HepG2 (cell line): ENCODE data around the gene MAMDC2. TPM values are rescaled to one million over a fixed set of nuclear protein-coding genes. Genes with fewer than 3 reads are reported as not detected.

Source experiments
- ATAC-seq: fragments of 200-7000 bp; cut with Tn5 transposase; 3 replicates; pipeline ENCODE4 v1.9.1; 2020; ENCODE audit warnings: mild to moderate bottlenecking, moderate library complexity
- BruUV-seq: library from RNA; stranded (reverse); fragments of 400-500 nt; replicated peaks from 2 replicates; lab custom pipeline; 2021; lab: Mats Ljungman, UMichigan
- CTCF ChIA-PET: fragments of 300-600 bp; formaldehyde crosslinking; extraction: SDS; loops from one replicate; lab custom pipeline; 2021; ENCODE audit warnings: low total read pairs, inconsistent platforms, low intra/inter-chr PET ratio; lab: Yijun Ruan, JAX
- POLR2A ChIA-PET: fragments of 350-600 bp; sonication (Branson Sonifier 250); formaldehyde crosslinking; loops from one replicate; lab custom pipeline; 2020; ENCODE audit warnings: antibody characterized with exemption, inconsistent platforms; lab: Yijun Ruan, JAX
- DNase-seq: peaks from one replicate; pipeline ENCODE4 v3.0.0-alpha.2; 2015; ENCODE audit warnings: low spot score
- FAIRE-seq: peaks from 3 replicates; lab custom pipeline; 2011; peaks lifted over from hg19 to GRCh38; lab: Jason Lieb, UNC
- H2AFZ ChIP-seq: one replicate; pipeline ENCODE4 v1.6.1; 2011; ENCODE audit warnings: low read length, inconsistent platforms
- H3K27ac ChIP-seq: fragments of 300-600 bp; 3 replicates; pipeline ENCODE4 v1.8.0; 2011; ENCODE audit warnings: mixed run types, mild to moderate bottlenecking, mixed read lengths, low read length, inconsistent platforms; ENCODE audit not compliant: insufficient read depth; ENCODE audit errors: extremely low read length
- H3K27me3 ChIP-seq, 2 experiments: fragments of 200-600 bp in 1 of 2; 2 replicates in 1 of 2; 3 replicates in 1 of 2; pipeline versions ENCODE4 v1.6.0 to v1.8.0; 2011; ENCODE audit warnings: low read length in 2 of 2, mild to moderate bottlenecking in 2 of 2, moderate library complexity in 2 of 2, inconsistent platforms in 1 of 2; ENCODE audit not compliant: insufficient read depth in 2 of 2, control insufficient read depth in 1 of 2
- H3K36me3 ChIP-seq, 2 experiments: fragments of 200-600 bp in 1 of 2; replicated peaks in 1 of 2; 2 replicates in 1 of 2; 3 replicates in 1 of 2; pipeline versions ENCODE4 v1.5.1 to v1.8.0; 2011; ENCODE audit warnings: low read length in 2 of 2, inconsistent platforms in 1 of 2; ENCODE audit not compliant: insufficient read depth in 2 of 2, control insufficient read depth in 1 of 2
- H3K4me1 ChIP-seq: 2 replicates; pipeline ENCODE4 v1.5.1; 2012; ENCODE audit warnings: low read length, inconsistent platforms; ENCODE audit not compliant: insufficient read depth
- H3K4me2 ChIP-seq: 2 replicates; pipeline ENCODE4 v1.6.0; 2011; ENCODE audit warnings: low read depth, low read length, inconsistent platforms
- H3K4me3 ChIP-seq, 3 experiments: fragments of 200-600 bp in 1 of 3; sonication (generic), shearing (Covaris generic) in 1 of 3; replicated peaks in 1 of 3; 2 replicates each; pipeline ENCODE4 v1.5.1; 2011 to 2016; ENCODE audit warnings: low read length in 3 of 3, inconsistent platforms in 2 of 3, low read depth in 2 of 3, mild to moderate bottlenecking in 2 of 3, control low read depth in 1 of 3, mixed read lengths in 1 of 3; ENCODE audit not compliant: insufficient read depth in 1 of 3
- H3K79me2 ChIP-seq: one replicate; pipeline ENCODE4 v1.6.1; 2011; ENCODE audit warnings: low read length, inconsistent platforms; ENCODE audit not compliant: insufficient read depth
- H3K9ac ChIP-seq: 2 replicates; pipeline ENCODE4 v1.6.0; 2011; ENCODE audit warnings: mild to moderate bottlenecking, low read depth, low read length, inconsistent platforms; ENCODE audit not compliant: insufficient read depth
- H3K9me3 ChIP-seq: 2 replicates; pipeline ENCODE4 v1.5.1; 2012; ENCODE audit warnings: mild to moderate bottlenecking, low read length
- H4K20me1 ChIP-seq: 2 replicates; pipeline ENCODE4 v1.6.0; 2011; ENCODE audit warnings: inconsistent platforms, mild to moderate bottlenecking, low read length, moderate library complexity; ENCODE audit not compliant: insufficient read depth
- HIC2 ChIP-seq: sonication (generic); formaldehyde crosslinking; IDR thresholded peaks from 2 replicates; pipeline ENCODE4 v1.9.0; 2022; ENCODE audit warnings: low read depth, missing genetic modification reagents
- HNF4A ChIP-seq: sonication (generic); formaldehyde crosslinking; IDR thresholded peaks from 2 replicates; pipeline ENCODE4 v1.4.0; 2020; ENCODE audit warnings: missing genetic modification reagents
- KAT7 ChIP-seq: IDR thresholded peaks from 2 replicates; pipeline ENCODE4 v1.6.1; 2018; ENCODE audit warnings: borderline replicate concordance, missing compliant biosample characterization
- MLLT10 ChIP-seq: sonication (generic); formaldehyde crosslinking; IDR thresholded peaks from 2 replicates; pipeline ENCODE4 v1.4.0; 2020; ENCODE audit warnings: missing genetic modification reagents
- PAX8 ChIP-seq: sonication (generic); formaldehyde crosslinking; IDR thresholded peaks from 2 replicates; pipeline ENCODE4 v1.8.0; 2022; ENCODE audit warnings: mild to moderate bottlenecking, missing genetic modification reagents, borderline replicate concordance
- SNAI1 ChIP-seq: sonication (generic); formaldehyde crosslinking; IDR thresholded peaks from 2 replicates; pipeline ENCODE4 v1.5.0; 2020; ENCODE audit warnings: mild to moderate bottlenecking, missing genetic modification reagents, borderline replicate concordance
- SP2 ChIP-seq: sonication (generic); formaldehyde crosslinking; IDR thresholded peaks from 2 replicates; pipeline ENCODE4 v1.5.1; 2020; ENCODE audit warnings: mild to moderate bottlenecking, missing genetic modification reagents
- TIGD3 ChIP-seq: sonication (generic); formaldehyde crosslinking; IDR thresholded peaks from 2 replicates; pipeline ENCODE4 v1.5.1; 2020; ENCODE audit warnings: mild to moderate bottlenecking, missing genetic modification reagents, borderline replicate concordance
- ZNF225 ChIP-seq: sonication (generic); formaldehyde crosslinking; IDR thresholded peaks from 2 replicates; pipeline ENCODE4 v1.4.0; 2020; ENCODE audit warnings: mild to moderate bottlenecking, missing genetic modification reagents
- ZNF616 ChIP-seq: sonication (generic); formaldehyde crosslinking; IDR thresholded peaks from 2 replicates; pipeline ENCODE4 v1.5.0; 2020; ENCODE audit warnings: low read depth, mild to moderate bottlenecking, missing genetic modification reagents
- ZNF710 ChIP-seq: sonication (generic); formaldehyde crosslinking; IDR thresholded peaks from 2 replicates; pipeline ENCODE4 v1.5.0; 2020; ENCODE audit warnings: mild to moderate bottlenecking, missing genetic modification reagents, borderline replicate concordance
- ZUFSP ChIP-seq: sonication (generic); formaldehyde crosslinking; IDR thresholded peaks from 2 replicates; pipeline ENCODE4 v1.9.0; 2021; ENCODE audit warnings: missing genetic modification reagents, mild to moderate bottlenecking, borderline replicate concordance
- WGBS: methylation state at CpG from one replicate; pipeline ENCODE4 v1.1.6; 2017; ENCODE audit warnings: low lambda C conversion rate; 5-methylcytosine and 5-hydroxymethylcytosine counted together
- in situ Hi-C: cut with HindIII; loops from 2 replicates; pipeline ENCODE4 v1.10.0; 2017; ENCODE audit warnings: low pct_unique_long_range_greater_than_20kb; ENCODE audit not compliant: extremely low pct_ligation_motif_present
- intact Hi-C: fragments of 100-400 bp; cut with micrococcal nuclease; formaldehyde crosslinking; loops from one replicate; pipeline ENCODE4 v1.10.0; 2022; ENCODE audit not compliant: unreplicated experiment
- polyA plus RNA-seq, 8 experiments: library from polyadenylated mRNA; depleted of rRNA in 3 of 8; stranded (reverse) in 7 of 8; unstranded in 1 of 8; fragments of >200 nt; fragmentation: Illumina TruSeq in 4 of 8; extraction: Trizol in 4 of 8; gene quantifications; 2 replicates each; pipeline versions ENCODE4 v1.2.1 to v1.2.3, GENCODE V29; 2011 to 2016; ENCODE audit warnings: low read depth in 4 of 8, missing spikeins in 1 of 8, mixed read lengths in 1 of 8; ENCODE audit not compliant: insufficient read depth in 1 of 8
- total RNA-seq, 5 experiments: library from RNA; depleted of rRNA; stranded (reverse); fragments of >200 nt; fragmentation: Illumina TruSeq; extraction: Trizol; gene quantifications; 2 replicates each; pipeline ENCODE4 v1.2.3, GENCODE V29; 2016; ENCODE audit warnings: low read depth in 1 of 5

The MAMDC2 gene
- total and polyA plus RNA-seq, 2 of the 13 experiments (the other 11 are each of a cell fraction or from before 2014, with no cell fraction given): not detected

- no peak for TF ChIP-seq TIGD3
These were observed 9.4 kb upstream of the MAMDC2 start (continued) for GRCh38 chr9:70034271-70034711.

- Histone ChIP-seq H4K20me1 (no peaks in the 10 kb centered on the region; the same call in 1 of the 2 replicates), H3K4me3 (no peak overlapping the region), H3K9ac (no peak overlapping the region), H3K79me2 (no peaks in the 10 kb centered on the region), H3K4me2 (no peak overlapping the region), H3K36me3 (no peaks in the 10 kb centered on the region), H3K9me3 (peaks cover 5% of the 10 kb centered on the region; the same call in 1 of the 2 replicates), H3K4me1 (no peaks in the 10 kb centered on the region), H2AFZ (no peak overlapping the region), H3K27me3 (0 out of 5 replicates have a peak, but pooled peaks cover 0 to 1% of the 10 kb centered on the region in 2 experiments), H3K27ac (no peak overlapping the region)
- ChIA-PET POLR2A (no interaction called here), CTCF (no interaction called here)
- TF ChIP-seq ZNF225 (CRISPR knock-in tag) (no peak), HIC2 (no peak), KAT7 (CRISPR knock-in tag) (no peak), ZNF616 (no peak), SP2 (CRISPR knock-in tag) (no peak), ZNF710 (no peak), PAX8 (no peak), MLLT10 (no peak), SNAI1 (no peak), ZUFSP (CRISPR knock-in tag) (no peak), HNF4A (CRISPR knock-in tag) (no peak)
- FAIRE-seq (no peak), DNase-seq (no peak), ATAC-seq (no peak)
- BruUV-seq: no TSS peak
- WGBS: 13% methylated on average over 3 of the region's 3 CpGs
- in situ Hi-C loops: no loop called here
- intact Hi-C loops: no loop called here
These were observed 8.0 kb upstream of the MAMDC2 start for GRCh38 chr9:70035691-70036090.
